ENCODE results near the gene IPO11.

Gene IPO11

DNA sequence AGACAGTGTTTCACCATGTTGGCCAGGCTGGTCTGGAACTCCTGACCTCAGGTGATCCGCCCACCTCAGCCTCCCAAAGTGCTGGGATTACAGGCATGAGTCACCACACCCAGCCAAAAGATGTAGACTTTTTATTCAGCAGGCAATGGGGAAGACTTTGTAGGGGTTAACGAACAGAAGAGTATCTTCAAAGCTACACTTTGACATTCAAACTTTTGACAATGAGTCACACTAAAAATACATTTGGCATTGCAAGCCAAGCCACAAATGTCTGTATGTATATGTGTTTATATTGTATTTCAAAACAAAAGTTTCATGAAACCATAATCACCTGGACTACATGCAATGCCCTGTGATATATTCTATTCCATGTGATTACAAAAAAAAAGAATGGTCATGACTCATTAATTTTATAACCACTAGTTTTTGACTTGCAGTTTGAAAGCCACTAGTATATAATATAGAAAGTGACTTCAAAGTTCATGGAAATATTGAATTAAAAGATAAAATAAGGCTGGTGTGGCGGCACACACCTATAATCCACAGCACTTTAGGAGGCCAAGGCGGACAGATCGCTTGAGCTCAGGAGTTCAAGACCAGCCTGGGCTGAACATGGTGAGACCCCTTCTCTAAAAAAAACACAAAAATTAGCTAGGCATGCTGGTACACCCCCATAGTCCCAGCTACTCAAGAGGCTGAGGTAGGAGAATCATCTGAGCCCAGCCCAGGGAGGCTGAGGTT, 17.2 kb upstream of the IPO11 start:
- Histone ChIP-seq H3K9me3 (ENCODE audit: severe bottlenecking) (no peaks in the 10 kb centered on the region), H3K36me3 (peaks cover 54% of the 10 kb centered on the region), H3K27me3 (ENCODE audit: insufficient read depth, low read depth, severe bottlenecking) (no peaks in the 10 kb centered on the region), H3K27ac (no peak overlapping the region), H3K4me3 (ENCODE audit: low read depth, low read length) (no peak overlapping the region)
- DNase-seq, result no peak
- TF ChIP-seq, protein P1, sequence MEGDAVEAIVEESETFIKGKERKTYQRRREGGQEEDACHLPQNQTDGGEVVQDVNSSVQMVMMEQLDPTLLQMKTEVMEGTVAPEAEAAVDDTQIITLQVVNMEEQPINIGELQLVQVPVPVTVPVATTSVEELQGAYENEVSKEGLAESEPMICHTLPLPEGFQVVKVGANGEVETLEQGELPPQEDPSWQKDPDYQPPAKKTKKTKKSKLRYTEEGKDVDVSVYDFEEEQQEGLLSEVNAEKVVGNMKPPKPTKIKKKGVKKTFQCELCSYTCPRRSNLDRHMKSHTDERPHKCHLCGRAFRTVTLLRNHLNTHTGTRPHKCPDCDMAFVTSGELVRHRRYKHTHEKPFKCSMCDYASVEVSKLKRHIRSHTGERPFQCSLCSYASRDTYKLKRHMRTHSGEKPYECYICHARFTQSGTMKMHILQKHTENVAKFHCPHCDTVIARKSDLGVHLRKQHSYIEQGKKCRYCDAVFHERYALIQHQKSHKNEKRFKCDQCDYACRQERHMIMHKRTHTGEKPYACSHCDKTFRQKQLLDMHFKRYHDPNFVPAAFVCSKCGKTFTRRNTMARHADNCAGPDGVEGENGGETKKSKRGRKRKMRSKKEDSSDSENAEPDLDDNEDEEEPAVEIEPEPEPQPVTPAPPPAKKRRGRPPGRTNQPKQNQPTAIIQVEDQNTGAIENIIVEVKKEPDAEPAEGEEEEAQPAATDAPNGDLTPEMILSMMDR (IDR thresholded peaks at IDR 0.05; ENCODE audit: low read depth, low read length), result no peak

DNA sequence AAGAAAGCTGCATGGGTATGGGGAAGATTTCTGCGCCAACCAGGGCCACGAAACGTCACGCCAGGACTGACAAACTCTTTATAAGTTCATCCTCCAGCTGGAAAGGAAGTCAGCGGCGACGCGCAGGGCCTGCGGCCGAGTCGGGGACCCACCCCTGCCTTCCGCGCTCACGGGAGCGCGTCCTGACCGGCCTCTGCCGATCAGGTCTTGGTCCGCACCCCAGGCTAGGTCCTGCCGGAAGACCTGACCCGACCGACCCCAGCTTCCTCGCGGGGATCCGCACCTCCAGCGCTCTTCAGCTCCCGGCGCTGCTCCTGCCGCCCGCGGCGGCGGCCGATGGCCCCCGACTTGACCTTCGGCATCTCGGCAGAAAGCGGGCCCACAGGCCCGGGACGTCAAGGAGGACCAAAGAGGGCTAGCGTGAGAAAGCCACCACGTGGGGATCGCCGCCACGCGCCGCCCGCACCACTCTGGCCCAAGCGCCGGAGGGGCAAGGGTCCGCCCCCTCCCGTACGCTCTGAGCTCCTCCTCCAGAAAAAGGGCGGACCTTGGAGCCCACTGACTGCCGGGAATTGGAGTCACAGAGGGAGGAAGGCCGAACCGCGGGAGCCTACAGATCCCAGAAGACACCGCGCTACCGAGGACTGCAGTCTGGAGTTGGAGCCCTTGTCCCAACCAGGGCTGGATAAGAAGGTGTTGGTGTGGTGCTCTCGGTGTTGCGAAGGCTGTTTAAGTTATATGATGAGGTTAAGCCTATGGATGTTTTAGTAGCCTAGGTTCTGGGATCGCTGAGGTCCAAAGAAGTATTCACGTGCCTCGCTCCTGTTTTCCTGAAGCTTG, 8.9 kb upstream of the IPO11 start, which contains the start of gene DIMT1:
Gene DIMT1, minus strand, starts transcription at position 495 of the 840 bp plus-strand sequence. Its CDS starts 133 bp downstream, at position 362.
- peak; percentile 97 for DNase-seq
- no peaks in the 10 kb centered on the region for H3K27me3 ChIP-seq (ENCODE audit: insufficient read depth, low read depth, severe bottlenecking)
- peak within 1 kb of the TSS; percentile 99 for H3K4me3 ChIP-seq (ENCODE audit: low read depth, low read length)
- H3K36me3 ChIP-seq, result peaks cover 14% of the 10 kb centered on the region
- H3K27ac ChIP-seq, result peak within 1 kb of the TSS; percentile 79
- TF ChIP-seq, protein P1 (IDR thresholded peaks at IDR 0.05; ENCODE audit: low read depth, low read length), result no peak
- H3K9me3 ChIP-seq (ENCODE audit: severe bottlenecking), result no peaks in the 10 kb centered on the region

DNA sequence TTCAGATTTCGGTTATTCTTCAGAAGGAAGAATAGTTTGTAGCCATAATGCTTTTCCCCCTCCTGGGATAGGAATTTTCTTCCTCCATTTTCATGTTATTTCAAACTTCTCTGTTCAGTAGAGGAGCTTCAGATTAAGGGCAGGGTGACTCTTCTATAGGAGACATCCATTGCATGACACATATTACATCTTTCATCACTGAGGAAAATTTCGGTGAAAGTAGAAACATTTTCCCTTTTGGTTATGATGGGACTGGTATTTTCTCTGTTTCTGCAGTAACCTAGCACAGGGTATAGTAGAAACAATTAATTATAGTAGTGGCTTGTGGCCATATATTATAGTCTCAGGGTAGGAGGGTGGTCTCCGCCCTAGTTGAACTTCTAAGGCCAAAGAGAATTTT, 1.1 kb downstream of the IPO11 start:
- DNase-seq, result no peak
- Histone ChIP-seq H3K27ac (no peak overlapping the region), H3K27me3 (ENCODE audit: insufficient read depth, low read depth, severe bottlenecking) (no peaks in the 10 kb centered on the region), H3K9me3 (ENCODE audit: severe bottlenecking) (no peaks in the 10 kb centered on the region), H3K36me3 (peaks cover 9% of the 10 kb centered on the region), H3K4me3 (ENCODE audit: low read depth, low read length) (peak overlapping the region; percentile 98)
- TF ChIP-seq, protein P1 (IDR thresholded peaks at IDR 0.05; ENCODE audit: low read depth, low read length), result no peak

DNA sequence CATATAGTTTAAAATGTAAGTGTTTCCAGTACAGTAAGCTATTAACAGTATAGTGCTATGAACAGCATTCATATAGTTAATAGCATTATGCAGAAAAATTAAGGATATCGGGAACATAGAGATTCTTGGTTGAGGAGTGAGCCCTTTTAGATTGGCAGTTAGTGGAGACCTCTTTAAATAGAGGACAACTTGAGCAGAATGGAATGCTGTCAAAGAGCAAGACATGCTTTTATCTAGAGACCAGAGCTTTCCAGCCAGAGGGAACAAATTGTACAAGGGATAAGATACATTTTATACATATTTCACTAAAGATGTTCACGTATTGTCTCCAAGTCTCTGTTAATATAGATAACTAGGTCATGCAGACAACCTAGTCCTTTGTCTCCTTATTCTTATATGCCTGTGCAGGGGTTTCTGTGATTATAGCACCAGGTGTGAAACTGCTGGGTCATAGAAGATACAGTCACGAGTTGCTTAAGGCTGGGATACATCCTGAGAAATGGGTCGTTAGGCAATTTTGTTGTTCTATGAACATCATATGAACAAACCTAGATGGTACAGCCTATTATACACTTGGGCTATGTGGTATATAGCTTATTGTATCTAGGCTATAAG, 6.0 kb downstream of the IPO11 start:
- H3K27me3 ChIP-seq (ENCODE audit: insufficient read depth, low read depth, severe bottlenecking), result no peaks in the 10 kb centered on the region
- TF ChIP-seq, protein P1 (IDR thresholded peaks at IDR 0.05; ENCODE audit: low read depth, low read length), result no peak
- no peak overlapping the region for H3K27ac ChIP-seq
- peaks cover 12% of the 10 kb centered on the region for H3K36me3 ChIP-seq
- no peaks in the 10 kb centered on the region for H3K9me3 ChIP-seq (ENCODE audit: severe bottlenecking)
- H3K4me3 ChIP-seq (ENCODE audit: low read depth, low read length), result no peak overlapping the region
- no peak for DNase-seq

DNA sequence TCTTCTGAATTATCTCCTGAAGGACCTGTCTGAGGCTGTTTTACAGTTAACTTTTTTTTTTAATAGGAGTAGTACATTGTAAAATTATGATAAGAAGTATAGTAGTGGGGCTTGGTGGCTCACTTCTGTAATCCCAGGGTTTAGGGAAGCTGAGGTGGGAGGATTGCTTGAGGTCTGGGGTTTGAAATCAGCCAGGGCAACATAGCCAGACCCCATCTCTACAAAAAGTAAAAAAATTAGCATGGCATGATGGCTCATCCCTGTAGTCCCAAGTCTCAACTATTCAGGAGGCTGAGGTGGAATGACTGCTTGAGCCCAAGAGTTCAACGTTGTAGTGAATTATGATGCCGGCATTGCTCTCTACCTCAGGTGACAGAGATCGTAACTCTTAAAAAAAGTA, 7.0 kb downstream of the IPO11 start:
- H3K36me3 ChIP-seq, result peaks cover 12% of the 10 kb centered on the region
- no peak overlapping the region for H3K4me3 ChIP-seq (ENCODE audit: low read depth, low read length)
- TF ChIP-seq, protein P1 (IDR thresholded peaks at IDR 0.05; ENCODE audit: low read depth, low read length), result no peak
- no peak for DNase-seq
- no peaks in the 10 kb centered on the region for H3K9me3 ChIP-seq (ENCODE audit: severe bottlenecking)
- H3K27ac ChIP-seq, result no peak overlapping the region
- no peaks in the 10 kb centered on the region for H3K27me3 ChIP-seq (ENCODE audit: insufficient read depth, low read depth, severe bottlenecking)
